Amniotic stem cell (primary cell): ENCODE measurements around the gene OR7A5.
"Not testable (repeated sequence)": the region's sequence is repeated elsewhere in the genome, so short reads cannot be mapped to it uniquely, and the experiment has no call there.

ENCODE experiments used
- DNase-seq: peaks from one replicate; lab custom pipeline; 2025; lab: John Stamatoyannopoulos, UW

The OR7A5 gene

DNA sequence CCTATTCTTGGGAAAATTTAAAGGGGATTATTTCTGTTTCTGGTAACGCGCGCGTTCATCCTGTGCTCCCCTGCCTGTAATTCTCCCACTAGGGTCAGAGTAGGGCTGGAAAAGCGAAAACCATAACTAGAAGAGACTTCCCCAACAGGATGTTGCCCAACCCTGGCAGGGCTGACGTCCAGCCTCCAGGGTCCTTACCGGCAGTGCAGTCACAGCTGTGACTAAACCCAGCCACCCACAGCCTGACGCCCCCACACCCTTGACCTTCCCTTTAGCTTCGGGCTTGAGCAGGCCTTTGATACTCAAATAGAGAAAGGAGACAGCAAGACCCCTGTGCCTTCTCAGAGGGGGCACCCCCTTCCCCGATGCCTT, 50.3 kb downstream of the OR7A5 start:
- DNase-seq = not testable (repeated sequence)

DNA sequence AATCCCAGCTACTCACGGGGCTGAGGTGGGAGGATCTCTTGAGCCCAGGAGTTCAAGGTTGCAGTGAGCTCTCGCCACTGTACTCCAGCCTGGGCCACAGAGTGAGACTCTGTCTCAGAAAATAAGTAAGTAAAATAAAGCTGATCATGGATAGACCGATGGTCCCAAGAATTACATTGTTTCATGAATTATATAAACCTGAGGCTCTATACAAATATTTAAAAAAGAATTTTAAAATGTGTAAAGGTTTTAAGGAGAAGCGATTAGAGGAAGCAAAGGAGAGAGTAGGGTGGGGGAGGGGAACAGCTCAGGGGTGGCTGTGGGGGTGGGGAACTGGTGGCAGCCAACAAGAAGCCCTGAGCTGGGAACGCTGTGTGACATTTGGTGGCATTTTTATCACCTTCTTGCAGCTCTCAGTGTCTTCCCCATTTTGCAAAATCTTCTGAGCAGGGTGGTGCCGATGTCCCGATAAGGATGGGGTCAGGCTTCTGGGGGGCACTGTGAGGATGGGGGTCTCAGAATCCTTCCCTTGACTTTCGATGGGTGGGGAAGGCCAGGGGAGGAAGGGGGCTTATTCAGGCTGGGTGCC, 51.5 kb downstream of the OR7A5 start:
- not testable (repeated sequence) for DNase-seq

GRCh38 chr19:14782626-14783409, 52.2 kb downstream of the OR7A5 start:
- no peak for DNase-seq

DNA sequence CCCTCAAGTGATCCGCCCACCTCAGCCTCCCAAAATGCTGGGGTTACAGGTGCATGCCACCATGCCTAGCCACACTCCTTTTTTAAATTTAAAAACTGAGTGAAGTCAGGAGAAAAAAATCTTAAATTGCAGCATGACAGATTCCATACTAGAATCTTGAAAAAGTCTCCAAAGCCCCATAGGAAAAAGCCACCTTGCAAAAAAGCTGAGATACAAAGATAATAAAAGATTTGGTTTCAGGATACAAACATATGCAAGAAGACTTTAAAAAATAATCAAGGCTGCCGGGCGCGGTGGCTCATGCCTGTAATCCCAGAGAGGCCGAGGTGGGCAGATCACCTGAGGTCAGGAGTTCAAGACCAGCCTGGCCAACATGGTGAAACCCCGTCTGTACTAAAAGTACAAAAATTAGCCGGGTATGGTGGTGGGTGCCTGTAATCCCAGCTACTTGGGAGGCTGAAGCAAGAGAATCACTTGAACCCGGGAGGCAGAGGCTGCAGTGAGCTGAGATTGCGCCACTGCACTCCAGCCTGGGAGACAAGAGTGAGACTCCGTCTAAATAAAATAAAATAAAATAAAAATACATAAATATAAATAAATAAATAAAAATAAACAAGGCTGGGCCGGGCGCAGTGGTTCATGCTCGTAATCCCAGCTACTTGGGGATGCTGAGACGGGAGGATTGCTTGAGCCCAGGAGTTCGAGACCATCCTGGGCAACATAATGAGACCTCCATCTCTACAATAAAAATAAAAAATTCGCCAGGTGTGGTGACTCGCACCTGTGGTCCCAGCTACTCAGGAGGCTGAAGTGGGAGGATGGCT, 53.1 kb downstream of the OR7A5 start:
- not testable (repeated sequence) for DNase-seq

DNA sequence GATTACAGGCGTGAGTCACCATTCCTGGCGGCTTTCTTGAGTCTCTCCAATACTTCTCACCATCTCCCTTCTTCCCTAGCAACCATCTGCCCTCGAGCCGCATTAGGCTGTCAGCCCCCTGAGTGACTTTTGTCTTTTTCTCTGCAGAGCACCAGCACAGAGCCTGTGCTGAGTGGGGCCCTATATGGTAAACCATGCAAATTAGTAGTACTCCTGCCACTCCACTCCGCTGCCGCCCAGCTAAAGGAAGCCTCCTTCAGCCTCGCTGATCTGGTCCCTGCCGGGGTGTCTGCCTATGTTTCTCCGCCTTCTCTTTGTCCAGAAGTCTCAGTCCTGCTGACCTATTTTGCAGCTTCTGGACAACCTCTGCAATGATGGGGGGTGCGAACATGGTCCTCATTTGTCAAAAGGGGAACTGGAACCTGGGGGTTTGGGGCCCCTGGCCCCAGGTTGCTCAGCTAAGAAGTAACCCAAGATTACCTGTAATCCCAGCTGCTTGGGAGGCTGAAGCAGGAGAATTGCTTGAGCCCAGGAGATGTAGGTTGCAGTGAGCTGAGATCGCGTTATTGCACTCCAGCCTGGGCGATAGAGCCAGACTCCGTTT, 54.3 kb downstream of the OR7A5 start:
- not testable (repeated sequence) for DNase-seq

DNA sequence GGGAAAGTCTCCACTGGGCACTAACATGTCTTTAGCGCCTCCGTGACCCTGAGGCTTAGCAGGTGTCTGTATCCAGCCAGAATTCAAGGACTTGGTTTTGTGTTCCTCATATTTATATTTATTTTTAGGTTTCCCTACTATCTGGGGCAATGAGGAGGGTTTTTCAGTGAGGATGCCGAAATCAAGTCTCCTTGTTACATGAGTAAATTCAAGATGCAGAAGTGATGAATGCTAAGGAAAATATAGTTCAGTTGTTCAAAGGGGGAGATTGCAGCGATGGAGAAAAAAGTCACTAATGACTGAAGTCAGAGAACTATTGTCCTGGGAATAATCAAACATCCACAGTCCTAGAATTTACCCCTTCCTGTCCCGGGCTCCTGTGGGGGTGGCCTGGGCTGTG, 55.8 kb downstream of the OR7A5 start:
- DNase-seq = no peak

DNA sequence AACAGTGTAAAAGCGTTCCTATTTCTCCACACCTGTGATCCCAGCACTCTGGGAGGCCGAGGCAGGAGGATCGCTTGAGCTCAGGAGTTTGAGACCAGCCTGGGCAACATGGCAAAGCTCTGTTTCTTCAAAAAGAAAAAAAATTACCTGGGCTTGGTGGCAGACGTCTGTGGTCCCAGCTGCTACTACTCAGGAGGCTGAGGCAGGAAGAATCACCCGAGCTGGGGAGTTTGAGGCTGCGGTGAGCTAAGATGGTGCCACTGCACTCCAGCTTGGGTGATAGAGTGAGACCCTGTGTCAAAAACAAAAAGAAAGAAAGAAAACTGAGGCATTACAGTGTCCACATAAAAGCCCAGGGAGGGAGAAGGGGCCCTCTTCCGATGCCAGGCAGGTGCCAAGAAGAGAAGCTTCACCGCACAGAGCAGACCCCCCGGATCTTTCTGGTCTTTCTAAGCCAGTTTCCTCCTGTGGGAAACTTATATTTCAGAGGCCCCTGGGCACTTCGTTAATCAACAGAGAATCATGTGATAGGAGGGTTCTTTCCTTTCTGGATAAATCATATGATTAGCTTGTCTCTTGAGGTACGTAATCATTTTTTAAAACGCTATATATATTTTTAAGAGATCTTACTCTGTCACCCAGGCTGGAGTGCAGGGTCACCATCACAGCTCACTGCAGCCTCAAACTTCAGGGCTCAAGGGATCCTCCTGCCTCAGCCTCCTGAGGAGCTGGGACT, 56.7 kb downstream of the OR7A5 start, which contains the start of gene ADGRE2:
Gene ADGRE2 (minus strand): TSS at position 451 of the 736 bp plus-strand sequence. CDS start 1,804 bp downstream, outside the sequence.
- not testable (repeated sequence) for DNase-seq

DNA sequence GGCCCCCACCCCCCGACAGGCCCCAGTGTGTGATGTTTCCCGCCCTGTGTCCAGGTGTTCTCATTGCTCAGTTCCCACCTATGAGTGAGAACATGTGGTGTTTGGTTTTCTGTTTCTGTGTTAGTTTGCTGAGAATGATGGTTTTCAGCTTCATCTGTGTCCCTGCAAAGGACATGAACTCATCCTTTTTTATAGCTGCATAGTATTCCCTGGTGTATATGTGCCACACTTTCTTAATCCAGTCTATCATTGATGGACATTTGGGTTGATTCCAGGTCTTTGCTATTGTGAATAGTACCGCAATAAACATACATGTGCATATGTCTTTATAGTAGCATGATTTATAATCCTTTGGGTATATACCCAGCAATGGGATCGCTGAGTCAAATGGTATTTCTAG, 57.3 kb downstream of the OR7A5 start:
- not testable (repeated sequence) for DNase-seq
